ENCODE data around the gene GATM. TPM values are rescaled to one million over a fixed set of nuclear protein-coding genes. Genes with fewer than 3 reads are reported as not detected.

GATM gene, protein sequence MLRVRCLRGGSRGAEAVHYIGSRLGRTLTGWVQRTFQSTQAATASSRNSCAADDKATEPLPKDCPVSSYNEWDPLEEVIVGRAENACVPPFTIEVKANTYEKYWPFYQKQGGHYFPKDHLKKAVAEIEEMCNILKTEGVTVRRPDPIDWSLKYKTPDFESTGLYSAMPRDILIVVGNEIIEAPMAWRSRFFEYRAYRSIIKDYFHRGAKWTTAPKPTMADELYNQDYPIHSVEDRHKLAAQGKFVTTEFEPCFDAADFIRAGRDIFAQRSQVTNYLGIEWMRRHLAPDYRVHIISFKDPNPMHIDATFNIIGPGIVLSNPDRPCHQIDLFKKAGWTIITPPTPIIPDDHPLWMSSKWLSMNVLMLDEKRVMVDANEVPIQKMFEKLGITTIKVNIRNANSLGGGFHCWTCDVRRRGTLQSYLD
- total RNA-seq, result 10 to 100 TPM; 33.4 to 69.4 (median 41.0) TPM
- 10 to 100 TPM; 19.3 to 37.2 (median 33.0) TPM for polyA plus RNA-seq
- long read RNA-seq, donor 1, transcript GATM-201 (9 exons, 2,597 nt), result major isoform, 22 of 75 reads
- long read RNA-seq, donor 1, partial matches to known transcripts, result 52 of 75 reads
- long read RNA-seq, donor 1, other reads (novel, unspliced or antisense), result 0 of 75 reads
- long read RNA-seq, donor 2, transcript GATM-201 (9 exons, 2,597 nt), result major isoform, 43 of 157 reads
- long read RNA-seq, donor 2, partial matches to known transcripts, result 112 of 157 reads
- long read RNA-seq, donor 2, other reads (novel, unspliced or antisense), result 0 of 157 reads

DNA sequence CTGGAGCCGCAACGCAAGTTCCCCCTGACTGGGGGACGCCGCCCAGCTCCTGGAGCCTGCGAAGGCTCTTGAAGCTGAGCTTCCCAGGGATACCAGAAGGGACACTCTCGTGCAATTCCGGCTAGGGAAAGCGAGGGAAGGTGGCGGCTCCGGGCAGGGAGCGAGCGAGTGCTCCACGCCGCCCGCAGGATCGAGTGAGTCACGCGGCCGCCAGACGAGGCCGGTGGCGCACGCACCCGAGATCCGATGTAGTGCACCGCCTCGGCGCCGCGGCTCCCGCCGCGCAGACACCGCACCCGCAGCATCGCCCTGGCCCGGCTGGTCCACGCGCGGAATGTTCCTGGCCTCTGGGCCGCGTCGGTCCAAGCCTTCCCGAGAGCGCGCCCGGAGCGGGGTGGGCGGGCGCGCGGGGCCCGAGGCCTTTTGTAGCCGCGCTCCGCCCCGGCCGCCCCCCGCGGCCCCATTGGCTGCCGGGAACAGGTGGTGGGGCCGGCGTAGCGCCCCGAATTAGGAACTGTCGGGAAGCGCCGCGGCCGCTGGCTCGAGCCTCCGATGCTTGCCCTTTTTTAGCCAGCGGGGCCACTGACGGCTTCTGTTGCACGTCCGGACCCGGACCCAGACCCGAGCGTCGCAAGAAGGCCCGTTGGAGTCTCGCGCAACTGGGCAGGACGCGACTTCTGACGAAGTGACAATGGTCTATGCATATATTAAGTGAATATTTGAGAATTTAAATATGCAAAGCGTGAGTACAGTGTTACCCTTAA, at the start of gene GATM:
Gene GATM (minus strand): TSS at position 396 of the 764 bp plus-strand sequence. CDS start 91 bp downstream, at position 305.
- Histone ChIP-seq H3K27me3 (replicated peaks in 1 of 7) (peaks cover 0 to 54% (median 16%) of the 10 kb centered on the region in 7 donors), H3K36me3 (peaks cover 0 to 12% (median 0%) of the 10 kb centered on the region in 6 donors), H3K27ac (peak within 1 kb of the TSS; percentile 2 to 79 (median 72)), H3K9me3 (no peaks in the 10 kb centered on the region), H3K4me3 (peak within 1 kb of the TSS; percentile 26 to 81 (median 58)), H3K4me1 (peaks cover 11 to 38% (median 28%) of the 10 kb centered on the region in 6 donors)
- DNase-seq, result peak; percentile 92
- intact Hi-C loops (cut with DNase I; ENCODE audit: low total_unique reads), result no loop called here
- 1 to 3% (median 1%) methylated on average over 39 to 87 of the region's 87 CpGs for WGBS, 5 donors
- peak; percentile 70 to 78 (median 76) for TF ChIP-seq POLR2AphosphoS5 (IDR thresholded peaks at IDR 0.05)
- peak in 1 of 3 donors; percentile 21 for TF ChIP-seq POLR2A (IDR thresholded peaks at IDR 0.05)
- TF ChIP-seq, protein P1, sequence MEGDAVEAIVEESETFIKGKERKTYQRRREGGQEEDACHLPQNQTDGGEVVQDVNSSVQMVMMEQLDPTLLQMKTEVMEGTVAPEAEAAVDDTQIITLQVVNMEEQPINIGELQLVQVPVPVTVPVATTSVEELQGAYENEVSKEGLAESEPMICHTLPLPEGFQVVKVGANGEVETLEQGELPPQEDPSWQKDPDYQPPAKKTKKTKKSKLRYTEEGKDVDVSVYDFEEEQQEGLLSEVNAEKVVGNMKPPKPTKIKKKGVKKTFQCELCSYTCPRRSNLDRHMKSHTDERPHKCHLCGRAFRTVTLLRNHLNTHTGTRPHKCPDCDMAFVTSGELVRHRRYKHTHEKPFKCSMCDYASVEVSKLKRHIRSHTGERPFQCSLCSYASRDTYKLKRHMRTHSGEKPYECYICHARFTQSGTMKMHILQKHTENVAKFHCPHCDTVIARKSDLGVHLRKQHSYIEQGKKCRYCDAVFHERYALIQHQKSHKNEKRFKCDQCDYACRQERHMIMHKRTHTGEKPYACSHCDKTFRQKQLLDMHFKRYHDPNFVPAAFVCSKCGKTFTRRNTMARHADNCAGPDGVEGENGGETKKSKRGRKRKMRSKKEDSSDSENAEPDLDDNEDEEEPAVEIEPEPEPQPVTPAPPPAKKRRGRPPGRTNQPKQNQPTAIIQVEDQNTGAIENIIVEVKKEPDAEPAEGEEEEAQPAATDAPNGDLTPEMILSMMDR (IDR thresholded peaks at IDR 0.05 in 8 of 11, conservative IDR thresholded peaks at IDR 0.05 in 3 of 11), result peak in 3 of 11 experiments; percentile 13 to 37 (median 32)

DNA sequence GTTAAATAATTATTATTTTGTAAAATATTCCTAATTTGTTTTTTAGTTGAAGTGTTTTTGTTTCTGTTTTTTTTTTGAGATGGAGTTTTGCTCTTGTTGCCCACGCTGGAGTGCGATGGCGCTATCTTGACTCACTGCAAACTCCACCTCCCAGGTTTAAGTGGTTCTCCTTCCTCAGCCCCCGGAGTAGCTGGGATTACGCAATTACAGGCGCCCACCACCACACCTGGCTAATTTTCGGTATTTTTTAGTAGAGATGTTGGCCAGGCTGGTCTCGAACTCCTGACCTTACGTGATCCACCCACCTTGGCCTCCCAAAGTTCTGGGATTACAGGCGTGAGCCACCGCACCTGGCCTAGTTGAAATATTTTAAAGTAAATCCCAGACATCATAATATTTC, 48.7 kb upstream of the GATM start:
- Histone ChIP-seq H3K27ac (no peak overlapping the region), H3K4me3 (no peak overlapping the region), H3K27me3 (replicated peaks in 1 of 7) (peaks cover 0 to 12% (median 0%) of the 10 kb centered on the region in 7 donors), H3K9me3 (no peaks in the 10 kb centered on the region), H3K36me3 (peaks cover 0 to 15% (median 10%) of the 10 kb centered on the region in 6 donors), H3K4me1 (peaks cover 0 to 13% (median 9%) of the 10 kb centered on the region in 6 donors)
- 87 to 96% (median 90%) methylated on average over 11 of the region's 11 CpGs for WGBS, 5 donors
- intact Hi-C loops (cut with DNase I; ENCODE audit: low total_unique reads), result no loop called here
- TF ChIP-seq POLR2AphosphoS5 (IDR thresholded peaks at IDR 0.05) (no peak), POLR2A (IDR thresholded peaks at IDR 0.05) (no peak)
- TF ChIP-seq, protein P1 (IDR thresholded peaks at IDR 0.05 in 8 of 11, conservative IDR thresholded peaks at IDR 0.05 in 3 of 11), result no peak
- DNase-seq, result no peak

DNA sequence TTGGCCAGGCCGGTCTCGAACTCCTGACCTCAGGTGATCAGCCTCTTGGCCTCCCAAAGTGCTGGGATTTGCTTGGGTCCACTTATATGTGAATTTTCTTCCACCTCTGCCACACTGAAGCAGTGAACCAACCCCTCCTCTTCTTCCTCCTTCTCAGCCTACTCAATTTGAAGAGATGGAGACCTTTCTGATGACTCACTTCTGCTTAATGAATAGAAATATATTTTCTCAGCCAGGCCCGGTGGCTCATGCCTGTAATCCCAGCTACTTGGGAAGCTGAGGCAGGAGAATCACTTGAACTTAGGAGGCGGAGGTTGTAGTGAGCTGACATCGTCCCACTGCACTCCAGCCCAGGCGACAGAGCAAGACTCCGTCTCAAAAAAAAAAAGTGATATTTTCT, 46.8 kb upstream of the GATM start:
- 84 to 89% (median 88%) methylated on average over 7 of the region's 7 CpGs for WGBS, 5 donors
- no peaks in the 10 kb centered on the region for H3K9me3 ChIP-seq
- no peak overlapping the region for H3K27ac ChIP-seq
- no peak for DNase-seq
- intact Hi-C loops (cut with DNase I; ENCODE audit: low total_unique reads), result no loop called here
- H3K36me3 ChIP-seq, result peaks cover 0 to 35% (median 26%) of the 10 kb centered on the region in 6 donors
- H3K27me3 ChIP-seq (replicated peaks in 1 of 7), result peaks cover 0 to 3% (median 0%) of the 10 kb centered on the region in 7 donors
- TF ChIP-seq POLR2A (IDR thresholded peaks at IDR 0.05) (no peak), POLR2AphosphoS5 (IDR thresholded peaks at IDR 0.05) (no peak)
- TF ChIP-seq, protein P1 (IDR thresholded peaks at IDR 0.05 in 8 of 11, conservative IDR thresholded peaks at IDR 0.05 in 3 of 11), result no peak
- H3K4me1 ChIP-seq, result peaks cover 0 to 4% (median 3%) of the 10 kb centered on the region in 6 donors
- H3K4me3 ChIP-seq, result no peak overlapping the region
